Neutrophil (primary cell): ENCODE data around the gene NPHP4.
A peak's percentile ranks its signal among the peaks of the same experiment; 100 is the strongest.

Experiments
- H3K27ac ChIP-seq: fragments of 200-600 bp; sonication (generic); 2 replicates; pipeline ENCODE4 v1.5.1; 2016; ENCODE audit warnings: mild to moderate bottlenecking, moderate library complexity
- H3K27me3 ChIP-seq: fragments of 200-600 bp; sonication (generic); 2 replicates; pipeline ENCODE4 v1.6.0; 2016; ENCODE audit warnings: mild to moderate bottlenecking
- H3K36me3 ChIP-seq: fragments of 200-600 bp; sonication (generic); 2 replicates; pipeline ENCODE4 v1.5.1; 2017
- H3K4me1 ChIP-seq, 2 experiments: fragments of 200-600 bp in 1 of 2; sonication (generic) in 1 of 2; 1 replicate in 1 of 2; 2 replicates in 1 of 2; pipeline versions ENCODE4 v1.5.1 to v1.6.1; 2013 to 2016; ENCODE audit warnings: low read depth in 1 of 2, low read length in 1 of 2, mild to moderate bottlenecking in 1 of 2, moderate library complexity in 1 of 2; ENCODE audit not compliant: control insufficient read depth in 1 of 2, insufficient read depth in 1 of 2
- H3K4me3 ChIP-seq, 2 experiments: fragments of 200-600 bp in 1 of 2; sonication (generic) in 1 of 2; 1 replicate in 1 of 2; 2 replicates in 1 of 2; pipeline ENCODE4 v1.5.1; 2013 to 2016; ENCODE audit warnings: low read depth in 1 of 2, low read length in 1 of 2, mild to moderate bottlenecking in 1 of 2, moderate library complexity in 1 of 2
- H3K9me3 ChIP-seq: fragments of 200-600 bp; sonication (generic); 2 replicates; pipeline ENCODE4 v1.5.1; 2016
- TF ChIP-seq, protein P1 (sequence below): fragments of 200-600 bp; sonication (generic); IDR thresholded peaks from 2 replicates; pipeline ENCODE4 v1.5.1; 2016; ENCODE audit warnings: antibody characterized with exemption

NPHP4 gene

GRCh38 chr1:6010554-6010953 is 18.3 kb upstream of the NPHP4 start:
- Histone ChIP-seq H3K27ac (no peak overlapping the region), H3K9me3 (no peaks in the 10 kb centered on the region), H3K36me3 (peaks cover 23% of the 10 kb centered on the region), H3K4me1 (peaks cover 7 to 12% of the 10 kb centered on the region in 2 experiments), H3K4me3 (no peak overlapping the region), H3K27me3 (no peaks in the 10 kb centered on the region)
- TF ChIP-seq, protein P1, sequence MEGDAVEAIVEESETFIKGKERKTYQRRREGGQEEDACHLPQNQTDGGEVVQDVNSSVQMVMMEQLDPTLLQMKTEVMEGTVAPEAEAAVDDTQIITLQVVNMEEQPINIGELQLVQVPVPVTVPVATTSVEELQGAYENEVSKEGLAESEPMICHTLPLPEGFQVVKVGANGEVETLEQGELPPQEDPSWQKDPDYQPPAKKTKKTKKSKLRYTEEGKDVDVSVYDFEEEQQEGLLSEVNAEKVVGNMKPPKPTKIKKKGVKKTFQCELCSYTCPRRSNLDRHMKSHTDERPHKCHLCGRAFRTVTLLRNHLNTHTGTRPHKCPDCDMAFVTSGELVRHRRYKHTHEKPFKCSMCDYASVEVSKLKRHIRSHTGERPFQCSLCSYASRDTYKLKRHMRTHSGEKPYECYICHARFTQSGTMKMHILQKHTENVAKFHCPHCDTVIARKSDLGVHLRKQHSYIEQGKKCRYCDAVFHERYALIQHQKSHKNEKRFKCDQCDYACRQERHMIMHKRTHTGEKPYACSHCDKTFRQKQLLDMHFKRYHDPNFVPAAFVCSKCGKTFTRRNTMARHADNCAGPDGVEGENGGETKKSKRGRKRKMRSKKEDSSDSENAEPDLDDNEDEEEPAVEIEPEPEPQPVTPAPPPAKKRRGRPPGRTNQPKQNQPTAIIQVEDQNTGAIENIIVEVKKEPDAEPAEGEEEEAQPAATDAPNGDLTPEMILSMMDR: no peak

- Histone ChIP-seq H3K27ac (peak overlapping the region; percentile 34), H3K4me1 (peaks cover 7 to 14% of the 10 kb centered on the region in 2 experiments), H3K27me3 (no peaks in the 10 kb centered on the region), H3K4me3 (no peak overlapping the region), H3K36me3 (peaks cover 20% of the 10 kb centered on the region), H3K9me3 (no peaks in the 10 kb centered on the region)
- TF ChIP-seq, protein P1: no peak
These were observed 17.2 kb upstream of the NPHP4 start for GRCh38 chr1:6009120-6010040.

DNA sequence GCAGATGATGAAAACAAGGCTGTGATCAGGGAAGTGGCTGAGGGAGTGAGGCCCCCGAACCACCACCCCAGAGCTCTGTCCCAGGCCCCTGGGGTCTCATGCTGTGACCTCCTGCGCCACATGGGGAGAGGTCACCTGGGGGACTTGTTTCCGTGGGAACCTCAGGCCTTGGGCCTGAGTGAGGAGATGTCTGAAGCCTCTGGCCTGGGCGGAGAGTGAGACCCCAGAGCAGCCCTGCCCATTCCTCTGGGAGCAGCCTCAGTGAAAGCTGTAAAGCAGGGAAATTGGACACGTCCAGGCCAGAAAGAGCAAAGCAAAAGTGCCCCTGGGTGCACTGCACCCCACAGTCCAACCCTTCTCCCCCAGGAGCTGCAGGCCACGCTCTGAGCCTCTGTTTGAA is 16.5 kb upstream of the NPHP4 start:
- peaks cover 7 to 15% of the 10 kb centered on the region in 2 experiments for H3K4me1 ChIP-seq
- H3K4me3 ChIP-seq: no peak overlapping the region
- peaks cover 20% of the 10 kb centered on the region for H3K36me3 ChIP-seq
- TF ChIP-seq, protein P1: no peak
- H3K27ac ChIP-seq: peak overlapping the region; percentile 34
- H3K9me3 ChIP-seq: no peaks in the 10 kb centered on the region
- no peaks in the 10 kb centered on the region for H3K27me3 ChIP-seq

- Histone ChIP-seq H3K27me3 (no peaks in the 10 kb centered on the region), H3K36me3 (peaks cover 17% of the 10 kb centered on the region), H3K4me3 (no peak overlapping the region), H3K9me3 (no peaks in the 10 kb centered on the region), H3K27ac (no peak overlapping the region), H3K4me1 (peaks cover 7 to 15% of the 10 kb centered on the region in 2 experiments)
- TF ChIP-seq, protein P1: no peak
These were observed 15.8 kb upstream of the NPHP4 start for GRCh38 chr1:6008084-6008415.

DNA sequence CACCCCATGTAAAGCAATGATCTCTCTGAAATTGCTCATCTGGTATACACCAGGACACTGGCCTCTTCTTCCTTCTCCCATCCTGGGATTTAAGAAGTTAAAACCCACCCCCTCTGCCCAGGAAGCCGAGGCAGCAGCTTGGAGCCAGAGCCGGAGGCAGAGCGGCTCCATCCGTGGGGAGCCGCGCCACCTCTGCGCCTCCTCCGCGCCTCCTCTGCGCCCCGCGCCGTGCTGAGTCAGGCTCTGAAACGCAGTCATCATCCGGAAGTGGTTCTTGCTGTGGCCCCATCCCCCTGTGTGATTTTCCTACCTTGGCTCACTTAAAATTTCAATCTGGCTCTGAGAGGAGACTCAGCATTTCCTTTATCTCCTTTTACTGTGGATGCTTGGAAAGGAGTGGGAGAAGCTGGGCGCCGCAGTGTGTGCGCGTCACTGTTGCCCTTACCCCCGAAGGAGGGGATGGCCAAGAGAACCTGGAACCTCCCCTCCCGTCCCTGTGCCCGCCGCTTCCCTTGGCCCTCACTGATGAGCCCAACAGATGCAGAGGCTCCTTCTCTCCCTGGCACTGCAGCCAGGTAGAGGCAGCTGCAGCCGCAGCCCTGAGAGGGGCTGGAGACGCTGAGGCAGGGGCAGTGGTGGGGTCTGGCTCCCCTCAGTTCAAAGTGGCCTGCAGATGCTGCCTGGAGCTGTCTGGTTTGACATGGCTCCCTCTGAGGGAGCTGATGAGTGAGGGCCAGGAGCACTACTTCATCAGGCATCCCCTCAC is 15.3 kb upstream of the NPHP4 start:
- TF ChIP-seq, protein P1: no peak
- peak overlapping the region in 1 of 2 experiments; percentile 3 for H3K4me3 ChIP-seq
- no peaks in the 10 kb centered on the region for H3K9me3 ChIP-seq
- no peak overlapping the region for H3K27ac ChIP-seq
- H3K27me3 ChIP-seq: no peaks in the 10 kb centered on the region
- peaks cover 7 to 15% of the 10 kb centered on the region in 2 experiments for H3K4me1 ChIP-seq
- H3K36me3 ChIP-seq: peaks cover 18% of the 10 kb centered on the region
